GM23338 (cell line): ENCODE measurements around the gene ZNF185. TPM values are rescaled to one million over a fixed set of nuclear protein-coding genes. Genes with fewer than 3 reads are reported as not detected.

Experiments
- ATAC-seq: fragments of 200-7000 bp; cut with Tn5 transposase; 3 replicates; pipeline ENCODE4 v1.9.1; 2020
- DNase-seq: peaks from one replicate; pipeline ENCODE4 v3.0.0-alpha.2; 2015; ENCODE audit warnings: low spot score
- H2AFZ ChIP-seq: fragments of 200-600 bp; sonication (generic); 2 replicates; pipeline ENCODE4 v1.8.0; 2016; ENCODE audit warnings: antibody characterized with exemption, mild to moderate bottlenecking, moderate library complexity
- H3F3A ChIP-seq: fragments of 200-600 bp; sonication (generic); replicated peaks from 2 replicates; pipeline ENCODE4 v1.8.0; 2017; ENCODE audit warnings: antibody characterized with exemption, mixed run types, low read depth
- H3K27ac ChIP-seq: fragments of 200-600 bp; sonication (generic); 2 replicates; pipeline ENCODE4 v1.6.1; 2016; ENCODE audit warnings: low read depth
- H3K27me3 ChIP-seq: fragments of 200-600 bp; sonication (generic); 2 replicates; pipeline ENCODE4 v1.8.0; 2016; ENCODE audit warnings: mild to moderate bottlenecking, mixed run types, moderate library complexity; ENCODE audit not compliant: insufficient read depth
- H3K36me3 ChIP-seq: fragments of 200-600 bp; sonication (generic); 2 replicates; pipeline ENCODE4 v1.8.0; 2016; ENCODE audit warnings: mild to moderate bottlenecking; ENCODE audit not compliant: insufficient read depth
- H3K4me1 ChIP-seq: fragments of 200-600 bp; sonication (generic); 2 replicates; pipeline ENCODE4 v1.8.0; 2016; ENCODE audit warnings: mild to moderate bottlenecking, moderate library complexity; ENCODE audit not compliant: insufficient read depth
- H3K4me2 ChIP-seq: fragments of 200-600 bp; sonication (generic); 2 replicates; pipeline ENCODE4 v1.7.1; 2017; ENCODE audit warnings: mixed run types
- H3K4me3 ChIP-seq: fragments of 200-600 bp; sonication (generic); 2 replicates; pipeline ENCODE4 v1.6.1; 2016; ENCODE audit warnings: mixed run types
- H3K79me2 ChIP-seq: fragments of 200-600 bp; sonication (generic); replicated peaks from 2 replicates; pipeline ENCODE4 v1.8.0; 2017; ENCODE audit warnings: mild to moderate bottlenecking; ENCODE audit not compliant: insufficient read depth
- H3K9me2 ChIP-seq: fragments of 200-600 bp; sonication (generic); 2 replicates; pipeline ENCODE4 v1.8.0; 2017; ENCODE audit not compliant: insufficient read depth
- H4K20me1 ChIP-seq: fragments of 200-600 bp; sonication (generic); replicated peaks from 2 replicates; pipeline ENCODE4 v1.8.0; 2017; ENCODE audit warnings: mild to moderate bottlenecking; ENCODE audit not compliant: insufficient read depth
- H3K27ac Mint-ChIP-seq: 2 replicates; pipeline ENCODE4 v1.8.0; 2020; ENCODE audit warnings: inconsistent platforms, mild to moderate bottlenecking, moderate library complexity, mixed read lengths
- H3K27me3 Mint-ChIP-seq: 3 replicates; pipeline ENCODE4 v1.8.0; 2022; ENCODE audit warnings: low read depth, mild to moderate bottlenecking, moderate library complexity, mixed read lengths, inconsistent platforms; ENCODE audit not compliant: insufficient read depth, poor library complexity
- H3K36me3 Mint-ChIP-seq: 3 replicates; pipeline ENCODE4 v1.8.0; 2021; ENCODE audit warnings: low read depth, mild to moderate bottlenecking, inconsistent platforms, moderate library complexity, mixed read lengths
- H3K4me1 Mint-ChIP-seq: 3 replicates; pipeline ENCODE4 v1.8.0; 2020; ENCODE audit warnings: mild to moderate bottlenecking, inconsistent platforms, mixed read lengths
- H3K4me3 Mint-ChIP-seq: 3 replicates; pipeline ENCODE4 v1.8.0; 2021; ENCODE audit warnings: moderate library complexity, mild to moderate bottlenecking, inconsistent platforms, mixed read lengths
- H3K9me3 Mint-ChIP-seq: 3 replicates; pipeline ENCODE4 v1.8.0; 2020; ENCODE audit warnings: moderate library complexity, mild to moderate bottlenecking, inconsistent platforms, mixed read lengths
- CREB1 ChIP-seq: fragments of 250-450 bp; sonication (Bioruptor Pico); IDR thresholded peaks from 2 replicates; pipeline ENCODE4 v1.5.0; 2020; ENCODE audit warnings: low read depth, mild to moderate bottlenecking, moderate library complexity
- EZH2 ChIP-seq: fragments of 200-600 bp; sonication (generic); IDR thresholded peaks from one replicate; pipeline ENCODE4 v1.8.0; 2017; ENCODE audit warnings: antibody characterized with exemption, mild to moderate bottlenecking, low read depth; ENCODE audit not compliant: unreplicated experiment
- JUNB ChIP-seq: IDR thresholded peaks from one replicate; pipeline ENCODE4 v1.6.1; 2016; ENCODE audit warnings: antibody characterized with exemption; ENCODE audit not compliant: unreplicated experiment
- NANOG ChIP-seq: IDR thresholded peaks from 2 replicates; pipeline ENCODE4 v1.6.1; 2016; ENCODE audit warnings: antibody characterized with exemption, borderline replicate concordance
- POLR2AphosphoS5 ChIP-seq: IDR thresholded peaks from 2 replicates; pipeline ENCODE4 v1.6.1; 2016; ENCODE audit warnings: antibody characterized with exemption, low read depth
- ZNF114 ChIP-seq: fragments of 250-450 bp; sonication (Bioruptor Pico); IDR thresholded peaks from 2 replicates; pipeline ENCODE4 v1.5.0; 2020; ENCODE audit warnings: mild to moderate bottlenecking, moderate library complexity
- ZNF331 ChIP-seq: fragments of 250-450 bp; sonication (Bioruptor Pico); IDR thresholded peaks from 2 replicates; pipeline ENCODE4 v1.5.0; 2020; ENCODE audit warnings: low read depth, mild to moderate bottlenecking, moderate library complexity
- polyA plus RNA-seq: library from polyadenylated mRNA; unstranded; fragments of >200 nt; fragmentation: Nextera tagmentation; extraction: Ambion mirVana; gene quantifications from 2 replicates; pipeline ENCODE4 v1.2.1, GENCODE V29; 2016
- total RNA-seq: library from RNA; depleted of rRNA; stranded (reverse); fragments of >200 nt; shearing (Covaris generic); gene quantifications from 2 replicates; pipeline ENCODE4 v1.2.3, GENCODE V29; 2014
- TF ChIP-seq, protein P1 (sequence below): IDR thresholded peaks from 2 replicates; pipeline ENCODE4 v1.6.1; 2016; ENCODE audit warnings: antibody characterized with exemption
- TF ChIP-seq, protein P2 (sequence below): IDR thresholded peaks from one replicate; pipeline ENCODE4 v1.6.1; 2018; ENCODE audit warnings: antibody characterized with exemption; ENCODE audit not compliant: unreplicated experiment
- TF ChIP-seq, protein P3 (sequence below): fragments of 250-450 bp; sonication (Bioruptor Pico); IDR thresholded peaks from 2 replicates; pipeline ENCODE4 v1.5.0; 2020; ENCODE audit warnings: mild to moderate bottlenecking, moderate library complexity

Gene ZNF185
- total and polyA plus RNA-seq, 2 experiments from 2014 or later = 2.9 to 7.8 TPM

DNA sequence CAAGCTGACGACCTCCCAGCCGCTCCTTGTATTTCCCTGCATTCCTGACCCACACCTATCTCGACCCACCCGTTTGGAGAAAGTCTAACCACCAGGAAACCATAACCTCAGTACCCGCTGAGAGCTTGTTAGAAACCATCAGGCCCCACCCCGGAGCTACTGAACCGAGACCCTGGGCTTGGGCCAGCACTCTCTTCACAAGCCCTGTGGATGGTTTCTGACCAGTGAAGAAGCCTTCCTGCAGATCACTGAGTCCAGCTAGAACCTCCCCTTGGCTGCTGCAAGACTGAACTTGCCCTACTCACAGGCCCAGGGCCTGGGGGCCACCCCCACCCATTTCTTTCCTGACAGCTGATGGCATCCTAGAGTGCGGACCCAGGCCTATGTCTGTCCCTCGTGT lies 26.6 kb upstream of the ZNF185 start (continued):
- no peak for TF ChIP-seq CREB1
- no peak for TF ChIP-seq ZNF114 (CRISPR knock-in tag)
- TF ChIP-seq NANOG = no peak
- TF ChIP-seq ZNF331 (CRISPR knock-in tag) = no peak
- no peak for TF ChIP-seq EZH2
- no peak for TF ChIP-seq JUNB
- TF ChIP-seq, protein P1, sequence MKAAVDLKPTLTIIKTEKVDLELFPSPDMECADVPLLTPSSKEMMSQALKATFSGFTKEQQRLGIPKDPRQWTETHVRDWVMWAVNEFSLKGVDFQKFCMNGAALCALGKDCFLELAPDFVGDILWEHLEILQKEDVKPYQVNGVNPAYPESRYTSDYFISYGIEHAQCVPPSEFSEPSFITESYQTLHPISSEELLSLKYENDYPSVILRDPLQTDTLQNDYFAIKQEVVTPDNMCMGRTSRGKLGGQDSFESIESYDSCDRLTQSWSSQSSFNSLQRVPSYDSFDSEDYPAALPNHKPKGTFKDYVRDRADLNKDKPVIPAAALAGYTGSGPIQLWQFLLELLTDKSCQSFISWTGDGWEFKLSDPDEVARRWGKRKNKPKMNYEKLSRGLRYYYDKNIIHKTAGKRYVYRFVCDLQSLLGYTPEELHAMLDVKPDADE = no peak

DNA sequence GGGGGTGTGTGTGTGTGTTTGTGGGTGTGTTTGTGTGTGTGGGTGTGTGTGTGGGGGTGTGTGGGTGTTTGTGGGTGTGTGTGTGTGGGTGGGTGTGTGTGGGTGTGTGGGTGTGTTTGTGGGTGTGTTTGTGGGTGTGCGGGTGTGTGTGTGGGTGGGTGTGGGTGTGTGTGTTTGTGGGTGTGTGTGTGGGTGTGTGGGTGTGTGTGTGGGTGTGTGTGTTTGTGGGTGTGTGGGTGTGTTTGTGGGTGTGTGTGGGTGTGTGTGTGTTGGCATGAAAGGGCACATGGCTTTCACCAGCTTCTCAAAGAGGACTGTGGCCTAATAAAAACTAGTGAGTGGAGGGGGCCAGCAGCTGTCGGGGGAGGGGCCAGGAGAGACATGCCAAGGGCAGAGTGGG lies 25.3 kb upstream of the ZNF185 start:
- DNase-seq (no peak), ATAC-seq (no peak)
- H3F3A ChIP-seq = no peaks in the 10 kb centered on the region
- H3K9me3 Mint-ChIP-seq = peaks cover 7% of the 10 kb centered on the region; the same call in 2 of the 3 replicates
- no peaks in the 10 kb centered on the region for H3K79me2 ChIP-seq
- H3K4me3 ChIP-seq = no peak overlapping the region
- H3K4me1 Mint-ChIP-seq = peaks cover 11% of the 10 kb centered on the region
- H2AFZ ChIP-seq = no peak overlapping the region
- H3K4me1 ChIP-seq = no peaks in the 10 kb centered on the region
- no peak overlapping the region for H3K27ac ChIP-seq
- no peaks in the 10 kb centered on the region for H3K9me2 ChIP-seq
- H3K36me3 Mint-ChIP-seq = peaks cover 23% of the 10 kb centered on the region
- H3K4me2 ChIP-seq = no peak overlapping the region
- 0 out of 2 replicates have a peak overlapping the region, but pooled peaks have one; percentile 65 for H3K27ac Mint-ChIP-seq
- H3K4me3 Mint-ChIP-seq = no peak overlapping the region
- no peaks in the 10 kb centered on the region for H3K27me3 ChIP-seq
- no peak for TF ChIP-seq POLR2AphosphoS5
- H3K27me3 Mint-ChIP-seq = peaks cover 9% of the 10 kb centered on the region
- no peaks in the 10 kb centered on the region for H4K20me1 ChIP-seq
- H3K36me3 ChIP-seq = no peaks in the 10 kb centered on the region

DNA sequence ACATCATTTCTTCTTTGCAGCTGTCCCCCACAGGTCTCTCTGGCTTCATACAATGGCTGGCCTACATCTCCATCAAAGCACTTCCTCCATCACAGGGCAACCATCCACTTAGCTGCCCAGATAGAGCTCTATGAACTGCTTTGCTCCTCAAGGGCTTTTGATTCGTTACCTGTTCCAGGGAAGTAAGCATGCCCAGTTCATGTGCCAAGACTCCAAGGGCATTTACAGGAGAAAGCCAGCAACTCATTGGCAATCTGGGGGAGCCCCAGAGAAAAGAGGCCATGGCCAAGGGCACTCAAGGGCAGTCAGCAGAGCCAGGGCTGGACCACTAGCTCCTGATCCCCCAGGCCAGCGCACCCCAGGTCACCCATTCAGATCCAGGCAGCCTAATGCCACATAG lies 24.5 kb upstream of the ZNF185 start:
- Mint-ChIP-seq H3K27me3 (peaks cover 9% of the 10 kb centered on the region), H3K4me1 (peaks cover 11% of the 10 kb centered on the region), H3K9me3 (peaks cover 7% of the 10 kb centered on the region), H3K27ac (no peak overlapping the region), H3K36me3 (peaks cover 22% of the 10 kb centered on the region), H3K4me3 (no peak overlapping the region)
- Histone ChIP-seq H3K27me3 (no peaks in the 10 kb centered on the region), H3K79me2 (no peaks in the 10 kb centered on the region), H3K9me2 (no peaks in the 10 kb centered on the region), H3K4me1 (no peaks in the 10 kb centered on the region), H2AFZ (no peak overlapping the region), H4K20me1 (no peaks in the 10 kb centered on the region), H3K36me3 (no peaks in the 10 kb centered on the region), H3K4me3 (no peak overlapping the region), H3K4me2 (no peak overlapping the region), H3F3A (no peaks in the 10 kb centered on the region), H3K27ac (no peak overlapping the region)
- no peak for ATAC-seq
- DNase-seq = no peak
- no peak for TF ChIP-seq ZNF331 (CRISPR knock-in tag)
- no peak for TF ChIP-seq JUNB
- no peak for TF ChIP-seq EZH2
- TF ChIP-seq, protein P2, sequence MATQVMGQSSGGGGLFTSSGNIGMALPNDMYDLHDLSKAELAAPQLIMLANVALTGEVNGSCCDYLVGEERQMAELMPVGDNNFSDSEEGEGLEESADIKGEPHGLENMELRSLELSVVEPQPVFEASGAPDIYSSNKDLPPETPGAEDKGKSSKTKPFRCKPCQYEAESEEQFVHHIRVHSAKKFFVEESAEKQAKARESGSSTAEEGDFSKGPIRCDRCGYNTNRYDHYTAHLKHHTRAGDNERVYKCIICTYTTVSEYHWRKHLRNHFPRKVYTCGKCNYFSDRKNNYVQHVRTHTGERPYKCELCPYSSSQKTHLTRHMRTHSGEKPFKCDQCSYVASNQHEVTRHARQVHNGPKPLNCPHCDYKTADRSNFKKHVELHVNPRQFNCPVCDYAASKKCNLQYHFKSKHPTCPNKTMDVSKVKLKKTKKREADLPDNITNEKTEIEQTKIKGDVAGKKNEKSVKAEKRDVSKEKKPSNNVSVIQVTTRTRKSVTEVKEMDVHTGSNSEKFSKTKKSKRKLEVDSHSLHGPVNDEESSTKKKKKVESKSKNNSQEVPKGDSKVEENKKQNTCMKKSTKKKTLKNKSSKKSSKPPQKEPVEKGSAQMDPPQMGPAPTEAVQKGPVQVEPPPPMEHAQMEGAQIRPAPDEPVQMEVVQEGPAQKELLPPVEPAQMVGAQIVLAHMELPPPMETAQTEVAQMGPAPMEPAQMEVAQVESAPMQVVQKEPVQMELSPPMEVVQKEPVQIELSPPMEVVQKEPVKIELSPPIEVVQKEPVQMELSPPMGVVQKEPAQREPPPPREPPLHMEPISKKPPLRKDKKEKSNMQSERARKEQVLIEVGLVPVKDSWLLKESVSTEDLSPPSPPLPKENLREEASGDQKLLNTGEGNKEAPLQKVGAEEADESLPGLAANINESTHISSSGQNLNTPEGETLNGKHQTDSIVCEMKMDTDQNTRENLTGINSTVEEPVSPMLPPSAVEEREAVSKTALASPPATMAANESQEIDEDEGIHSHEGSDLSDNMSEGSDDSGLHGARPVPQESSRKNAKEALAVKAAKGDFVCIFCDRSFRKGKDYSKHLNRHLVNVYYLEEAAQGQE = no peak
- no peak for TF ChIP-seq POLR2AphosphoS5
- no peak for TF ChIP-seq ZNF114 (CRISPR knock-in tag)
- TF ChIP-seq, protein P3, sequence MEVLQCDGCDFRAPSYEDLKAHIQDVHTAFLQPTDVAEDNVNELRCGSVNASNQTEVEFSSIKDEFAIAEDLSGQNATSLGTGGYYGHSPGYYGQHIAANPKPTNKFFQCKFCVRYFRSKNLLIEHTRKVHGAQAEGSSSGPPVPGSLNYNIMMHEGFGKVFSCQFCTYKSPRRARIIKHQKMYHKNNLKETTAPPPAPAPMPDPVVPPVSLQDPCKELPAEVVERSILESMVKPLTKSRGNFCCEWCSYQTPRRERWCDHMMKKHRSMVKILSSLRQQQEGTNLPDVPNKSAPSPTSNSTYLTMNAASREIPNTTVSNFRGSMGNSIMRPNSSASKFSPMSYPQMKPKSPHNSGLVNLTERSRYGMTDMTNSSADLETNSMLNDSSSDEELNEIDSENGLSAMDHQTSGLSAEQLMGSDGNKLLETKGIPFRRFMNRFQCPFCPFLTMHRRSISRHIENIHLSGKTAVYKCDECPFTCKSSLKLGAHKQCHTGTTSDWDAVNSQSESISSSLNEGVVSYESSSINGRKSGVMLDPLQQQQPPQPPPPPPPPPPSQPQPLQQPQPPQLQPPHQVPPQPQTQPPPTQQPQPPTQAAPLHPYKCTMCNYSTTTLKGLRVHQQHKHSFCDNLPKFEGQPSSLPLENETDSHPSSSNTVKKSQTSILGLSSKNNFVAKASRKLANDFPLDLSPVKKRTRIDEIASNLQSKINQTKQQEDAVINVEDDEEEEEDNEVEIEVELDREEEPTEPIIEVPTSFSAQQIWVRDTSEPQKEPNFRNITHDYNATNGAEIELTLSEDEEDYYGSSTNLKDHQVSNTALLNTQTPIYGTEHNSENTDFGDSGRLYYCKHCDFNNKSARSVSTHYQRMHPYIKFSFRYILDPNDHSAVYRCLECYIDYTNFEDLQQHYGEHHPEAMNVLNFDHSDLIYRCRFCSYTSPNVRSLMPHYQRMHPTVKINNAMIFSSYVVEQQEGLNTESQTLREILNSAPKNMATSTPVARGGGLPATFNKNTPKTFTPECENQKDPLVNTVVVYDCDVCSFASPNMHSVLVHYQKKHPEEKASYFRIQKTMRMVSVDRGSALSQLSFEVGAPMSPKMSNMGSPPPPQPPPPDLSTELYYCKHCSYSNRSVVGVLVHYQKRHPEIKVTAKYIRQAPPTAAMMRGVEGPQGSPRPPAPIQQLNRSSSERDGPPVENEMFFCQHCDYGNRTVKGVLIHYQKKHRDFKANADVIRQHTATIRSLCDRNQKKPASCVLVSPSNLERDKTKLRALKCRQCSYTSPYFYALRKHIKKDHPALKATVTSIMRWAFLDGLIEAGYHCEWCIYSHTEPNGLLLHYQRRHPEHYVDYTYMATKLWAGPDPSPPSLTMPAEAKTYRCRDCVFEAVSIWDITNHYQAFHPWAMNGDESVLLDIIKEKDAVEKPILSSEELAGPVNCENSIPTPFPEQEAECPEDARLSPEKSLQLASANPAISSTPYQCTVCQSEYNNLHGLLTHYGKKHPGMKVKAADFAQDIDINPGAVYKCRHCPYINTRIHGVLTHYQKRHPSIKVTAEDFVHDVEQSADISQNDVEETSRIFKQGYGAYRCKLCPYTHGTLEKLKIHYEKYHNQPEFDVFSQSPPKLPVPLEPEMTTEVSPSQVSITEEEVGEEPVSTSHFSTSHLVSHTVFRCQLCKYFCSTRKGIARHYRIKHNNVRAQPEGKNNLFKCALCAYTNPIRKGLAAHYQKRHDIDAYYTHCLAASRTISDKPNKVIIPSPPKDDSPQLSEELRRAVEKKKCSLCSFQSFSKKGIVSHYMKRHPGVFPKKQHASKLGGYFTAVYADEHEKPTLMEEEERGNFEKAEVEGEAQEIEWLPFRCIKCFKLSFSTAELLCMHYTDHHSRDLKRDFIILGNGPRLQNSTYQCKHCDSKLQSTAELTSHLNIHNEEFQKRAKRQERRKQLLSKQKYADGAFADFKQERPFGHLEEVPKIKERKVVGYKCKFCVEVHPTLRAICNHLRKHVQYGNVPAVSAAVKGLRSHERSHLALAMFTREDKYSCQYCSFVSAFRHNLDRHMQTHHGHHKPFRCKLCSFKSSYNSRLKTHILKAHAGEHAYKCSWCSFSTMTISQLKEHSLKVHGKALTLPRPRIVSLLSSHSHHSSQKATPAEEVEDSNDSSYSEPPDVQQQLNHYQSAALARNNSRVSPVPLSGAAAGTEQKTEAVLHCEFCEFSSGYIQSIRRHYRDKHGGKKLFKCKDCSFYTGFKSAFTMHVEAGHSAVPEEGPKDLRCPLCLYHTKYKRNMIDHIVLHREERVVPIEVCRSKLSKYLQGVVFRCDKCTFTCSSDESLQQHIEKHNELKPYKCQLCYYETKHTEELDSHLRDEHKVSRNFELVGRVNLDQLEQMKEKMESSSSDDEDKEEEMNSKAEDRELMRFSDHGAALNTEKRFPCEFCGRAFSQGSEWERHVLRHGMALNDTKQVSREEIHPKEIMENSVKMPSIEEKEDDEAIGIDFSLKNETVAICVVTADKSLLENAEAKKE (CRISPR knock-in tag) = no peak
